ENCODE data around the gene OGFR. TPM values are rescaled to one million over a fixed set of nuclear protein-coding genes. Genes with fewer than 3 reads are reported as not detected.

OGFR gene
- total RNA-seq, 1 donor from 2014 or later, result 56.4 TPM

DNA sequence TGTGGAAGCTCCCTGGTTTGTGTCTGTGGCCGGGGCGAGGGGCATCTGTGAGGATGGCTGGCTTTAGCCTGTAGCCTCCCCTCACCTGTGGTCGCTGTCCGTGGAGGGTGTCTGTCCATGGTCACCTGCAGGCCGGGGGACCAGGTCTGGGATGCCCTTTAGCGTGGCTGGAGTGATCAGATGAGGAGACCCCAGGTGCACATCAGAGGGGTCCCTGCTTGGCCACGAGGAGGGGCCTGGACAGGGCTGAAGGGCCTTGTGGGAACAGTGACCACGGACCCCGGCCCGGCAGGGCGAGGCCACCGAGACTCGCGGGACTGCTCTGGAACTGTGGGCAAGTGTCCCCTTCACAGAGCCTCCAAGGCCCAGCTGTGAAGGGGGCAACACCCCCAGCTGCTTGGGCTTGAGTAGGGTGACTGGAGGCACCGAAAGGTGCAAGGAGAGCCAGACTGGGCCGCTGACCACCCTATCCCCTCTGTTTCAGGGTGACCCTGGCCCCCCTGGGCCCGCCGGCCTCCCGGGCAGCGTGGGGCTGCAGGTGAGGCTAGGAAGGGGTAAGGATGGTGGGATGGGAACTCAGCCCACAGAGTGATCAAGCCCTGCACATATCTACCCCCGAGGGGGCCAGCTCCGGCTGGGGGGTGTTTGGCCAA, 20.8 kb downstream of the OGFR start:
- intact Hi-C loops (cut with micrococcal nuclease), result no loop called here
- no peak for DNase-seq (ENCODE audit: low spot score)
- no peak overlapping the region for H3K27ac Mint-ChIP-seq
- no peaks in the 10 kb centered on the region for H3K9me3 Mint-ChIP-seq
- H3K27me3 Mint-ChIP-seq (ENCODE audit: insufficient read depth), result no peaks in the 10 kb centered on the region
- H3K4me1 Mint-ChIP-seq (ENCODE audit: low read depth), result no peaks in the 10 kb centered on the region
- H3K4me3 Mint-ChIP-seq, result no peak overlapping the region
- H3K36me3 Mint-ChIP-seq (ENCODE audit: low read depth), result no peaks in the 10 kb centered on the region

DNA sequence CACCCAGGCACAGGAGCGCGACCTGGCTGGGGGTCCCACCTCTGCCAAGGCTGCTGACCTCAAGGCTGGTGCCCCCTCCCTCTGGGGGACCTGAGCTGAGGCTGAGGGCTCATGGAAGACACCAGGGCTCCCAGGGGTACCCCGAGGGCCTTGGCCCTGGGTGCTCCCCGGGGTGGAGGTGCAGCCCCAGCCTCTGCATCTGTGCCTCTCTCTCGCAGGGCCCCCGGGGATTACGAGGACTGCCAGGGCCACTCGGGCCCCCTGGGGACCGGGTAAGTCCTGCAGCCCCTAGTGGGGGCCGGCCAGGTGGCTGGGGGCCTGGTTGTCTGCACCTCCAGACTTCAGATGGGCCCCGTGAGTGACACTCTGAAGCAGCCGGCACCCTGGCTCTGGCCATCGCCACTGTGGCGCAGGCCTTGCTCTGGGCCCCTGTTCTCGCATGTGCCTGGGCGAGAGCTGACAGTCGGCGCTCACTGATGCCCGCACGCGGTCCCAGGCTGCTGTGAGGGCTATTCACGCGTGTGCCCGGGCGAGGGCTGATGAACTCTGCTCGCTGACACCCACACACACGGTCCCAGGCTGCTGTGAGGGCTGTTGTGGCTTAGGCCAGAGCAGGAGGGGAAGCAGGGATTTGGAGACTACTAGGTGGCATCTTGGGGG, 21.5 kb downstream of the OGFR start:
- no peak for DNase-seq (ENCODE audit: low spot score)
- intact Hi-C loops (cut with micrococcal nuclease), result no loop called here
- H3K27me3 Mint-ChIP-seq (ENCODE audit: insufficient read depth), result no peaks in the 10 kb centered on the region
- H3K9me3 Mint-ChIP-seq, result no peaks in the 10 kb centered on the region
- H3K36me3 Mint-ChIP-seq (ENCODE audit: low read depth), result no peaks in the 10 kb centered on the region
- H3K4me3 Mint-ChIP-seq, result no peak overlapping the region
- H3K27ac Mint-ChIP-seq, result no peak overlapping the region
- H3K4me1 Mint-ChIP-seq (ENCODE audit: low read depth), result no peaks in the 10 kb centered on the region

DNA sequence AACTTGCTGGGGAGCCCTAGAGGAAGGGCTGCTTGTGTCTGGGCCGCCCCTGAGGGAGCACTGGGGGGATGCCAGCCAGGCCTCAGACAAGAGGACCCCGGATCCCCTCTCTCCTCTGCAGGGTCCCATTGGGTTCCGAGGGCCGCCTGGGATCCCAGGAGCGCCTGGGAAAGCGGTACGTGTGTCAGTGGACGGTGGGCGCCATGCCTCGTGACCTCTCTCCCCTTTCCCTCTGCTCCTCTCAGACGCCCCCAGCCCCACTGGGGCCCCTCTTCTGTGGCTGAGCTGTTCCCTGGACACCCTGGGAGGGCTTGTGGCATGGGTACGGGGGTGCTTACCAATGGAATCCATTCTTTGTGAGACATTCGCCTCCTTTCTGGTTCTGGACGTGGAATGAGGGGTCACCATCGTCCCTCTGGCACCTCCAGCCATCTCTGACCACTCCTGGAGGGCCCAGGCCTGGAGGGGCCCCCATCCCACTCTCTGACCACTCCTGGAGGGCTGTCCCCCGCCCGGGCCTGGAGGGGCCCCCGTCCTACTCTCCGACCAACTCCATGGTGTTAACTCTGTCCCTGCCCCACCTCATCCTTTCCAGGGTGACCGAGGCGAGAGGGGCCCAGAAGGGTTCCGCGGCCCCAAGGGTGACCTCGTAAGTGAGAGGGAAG, 22.1 kb downstream of the OGFR start:
- H3K36me3 Mint-ChIP-seq (ENCODE audit: low read depth), result no peaks in the 10 kb centered on the region
- no peak overlapping the region for H3K4me3 Mint-ChIP-seq
- no peak overlapping the region for H3K27ac Mint-ChIP-seq
- no peaks in the 10 kb centered on the region for H3K27me3 Mint-ChIP-seq (ENCODE audit: insufficient read depth)
- intact Hi-C loops (cut with micrococcal nuclease), result no loop called here
- DNase-seq (ENCODE audit: low spot score), result no peak
- no peaks in the 10 kb centered on the region for H3K9me3 Mint-ChIP-seq
- no peaks in the 10 kb centered on the region for H3K4me1 Mint-ChIP-seq (ENCODE audit: low read depth)

DNA sequence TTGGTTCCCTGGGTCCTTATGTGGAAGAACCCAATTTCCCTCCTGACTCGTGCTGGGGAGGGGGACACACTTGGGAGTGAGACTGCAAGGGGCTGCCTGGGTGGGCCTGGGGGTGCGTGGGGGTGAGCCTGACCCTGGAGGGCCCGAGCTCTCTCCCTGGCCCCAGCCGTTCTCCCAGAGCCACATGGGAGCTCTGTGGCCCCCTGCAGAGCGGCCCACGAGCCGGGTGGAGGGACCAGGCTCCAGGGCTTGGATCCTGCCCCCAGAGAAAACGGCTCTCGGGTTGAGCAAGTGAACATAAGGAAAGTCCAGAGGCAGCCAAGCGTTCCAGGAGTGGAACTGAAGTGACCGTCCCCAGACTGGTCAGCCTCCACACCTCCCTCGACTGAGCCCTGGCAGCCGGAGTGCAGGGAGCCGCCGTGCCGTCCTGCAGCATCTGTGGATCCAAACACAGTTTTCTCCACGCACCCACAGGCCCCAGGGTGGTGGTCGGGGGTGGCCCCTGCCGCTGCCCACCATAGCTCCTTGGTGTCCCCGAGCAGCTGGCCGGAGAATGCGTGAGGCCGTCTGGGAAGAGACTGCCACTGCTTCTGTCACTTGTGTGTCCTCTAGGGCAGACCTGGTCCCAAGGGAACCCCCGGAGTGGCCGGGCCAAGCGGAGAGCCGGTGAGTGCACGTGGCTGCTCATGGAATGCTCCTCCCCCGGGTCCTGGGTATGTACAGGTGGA, 22.8 kb downstream of the OGFR start:
- no peaks in the 10 kb centered on the region for H3K36me3 Mint-ChIP-seq (ENCODE audit: low read depth)
- H3K4me3 Mint-ChIP-seq, result no peak overlapping the region
- no peaks in the 10 kb centered on the region for H3K9me3 Mint-ChIP-seq
- intact Hi-C loops (cut with micrococcal nuclease), result no loop called here
- DNase-seq (ENCODE audit: low spot score), result no peak
- H3K27me3 Mint-ChIP-seq (ENCODE audit: insufficient read depth), result no peaks in the 10 kb centered on the region
- peaks cover 5% of the 10 kb centered on the region for H3K4me1 Mint-ChIP-seq (ENCODE audit: low read depth)
- H3K27ac Mint-ChIP-seq, result no peak overlapping the region

DNA sequence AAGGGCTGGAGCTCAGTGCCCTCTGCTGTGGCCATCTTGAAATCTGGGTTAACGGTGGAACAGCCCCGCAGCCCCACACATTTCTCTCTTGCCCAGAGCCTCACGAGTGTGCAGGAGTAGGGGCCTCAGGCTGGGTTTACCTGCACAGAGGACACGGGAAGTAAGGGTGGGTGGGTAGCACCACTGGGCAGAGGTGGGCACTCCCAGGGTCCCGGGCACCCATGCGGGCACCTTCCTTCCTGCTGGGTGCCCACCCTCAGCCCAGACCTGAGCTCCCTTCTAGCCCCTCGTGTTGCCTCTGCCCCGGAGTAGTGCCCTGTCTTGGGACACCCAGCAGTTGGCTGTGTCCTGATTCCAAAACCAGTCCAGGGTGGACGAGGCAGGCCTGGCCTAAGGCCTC, 23.4 kb downstream of the OGFR start:
- Mint-ChIP-seq H3K4me1 (ENCODE audit: low read depth) (peaks cover 10% of the 10 kb centered on the region), H3K9me3 (no peaks in the 10 kb centered on the region), H3K27me3 (ENCODE audit: insufficient read depth) (peaks cover 3% of the 10 kb centered on the region), H3K4me3 (no peak overlapping the region), H3K27ac (no peak overlapping the region), H3K36me3 (ENCODE audit: low read depth) (no peaks in the 10 kb centered on the region)
- intact Hi-C loops (cut with micrococcal nuclease), result no loop called here
- DNase-seq (ENCODE audit: low spot score), result no peak

DNA sequence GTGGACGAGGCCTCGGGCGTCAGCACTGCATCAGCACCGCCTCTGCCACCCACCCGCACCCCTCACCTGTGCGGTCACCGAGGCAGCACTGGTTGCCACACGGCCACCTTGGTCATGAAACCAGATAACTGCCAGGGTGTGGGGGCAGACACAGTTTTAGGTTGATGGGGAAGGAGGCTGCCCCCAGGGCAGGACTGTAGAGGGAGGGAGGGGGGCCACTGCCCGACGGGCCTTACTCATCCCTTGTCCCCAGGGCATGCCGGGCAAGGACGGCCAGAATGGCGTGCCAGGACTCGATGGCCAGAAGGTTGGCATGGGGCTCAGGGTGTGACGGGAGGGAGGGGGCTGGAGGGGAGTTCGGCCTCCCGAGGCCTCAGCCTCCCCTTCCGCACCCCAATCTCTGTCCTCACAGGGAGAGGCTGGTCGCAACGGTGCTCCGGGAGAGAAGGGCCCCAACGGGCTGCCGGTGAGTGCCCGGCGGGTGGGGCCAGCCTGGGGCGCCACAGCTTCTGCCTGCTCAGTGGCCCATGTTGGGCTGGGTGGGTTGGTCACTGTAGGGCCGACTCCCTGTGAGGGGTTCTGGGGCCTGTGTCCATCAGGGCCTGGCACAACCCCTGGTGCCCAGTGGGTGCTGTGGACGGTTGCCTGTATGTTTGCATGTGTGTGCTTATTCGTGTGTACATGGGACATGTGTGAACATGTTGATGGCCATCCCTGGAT, 24.0 kb downstream of the OGFR start:
- Mint-ChIP-seq H3K36me3 (ENCODE audit: low read depth) (no peaks in the 10 kb centered on the region), H3K4me3 (no peak overlapping the region)

DNA sequence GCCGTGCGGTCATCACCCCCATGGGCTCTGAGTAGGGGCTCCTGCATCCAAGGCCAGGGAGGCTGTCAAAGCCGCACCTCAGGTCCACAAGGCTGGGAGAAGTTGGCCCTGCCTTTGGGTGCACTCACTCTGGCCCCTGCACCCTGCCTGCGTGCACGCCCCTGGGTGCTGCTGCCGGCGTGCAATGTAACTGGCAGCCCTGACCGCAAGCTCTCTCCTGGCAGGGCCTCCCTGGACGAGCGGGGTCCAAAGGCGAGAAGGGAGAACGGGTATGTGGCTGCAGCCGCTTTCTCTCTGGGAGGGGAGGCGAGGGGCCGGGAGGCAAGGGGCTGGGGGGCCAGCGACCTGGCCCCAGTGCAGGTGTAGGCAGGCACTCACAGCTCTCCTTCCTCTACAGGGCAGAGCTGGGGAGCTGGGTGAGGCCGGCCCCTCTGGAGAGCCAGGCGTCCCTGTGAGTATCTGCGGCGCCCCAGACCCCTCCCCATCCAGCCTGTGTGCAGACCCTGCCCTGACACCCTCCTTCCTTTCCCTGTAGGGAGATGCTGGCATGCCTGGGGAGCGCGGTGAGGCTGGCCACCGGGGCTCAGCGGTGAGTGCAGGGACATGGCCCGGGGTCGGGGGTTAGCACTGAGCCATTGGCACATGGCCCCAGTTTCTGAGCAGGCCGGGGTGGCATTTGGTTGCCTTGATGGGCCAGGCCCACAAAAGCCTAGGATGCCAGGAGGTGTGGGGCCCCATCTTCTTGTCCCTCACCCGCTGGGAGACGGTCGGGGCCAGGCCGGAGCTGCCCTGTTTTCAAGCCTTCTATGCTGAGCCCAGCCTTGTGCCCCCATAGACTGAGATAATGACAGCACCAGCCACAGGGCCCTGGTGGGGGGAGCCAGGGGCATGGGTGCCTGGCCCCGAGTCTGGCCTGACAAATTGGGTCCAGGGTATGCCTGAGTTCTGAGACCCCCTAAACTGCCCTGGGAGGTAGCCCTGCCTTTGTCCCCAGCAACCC, 24.9 kb downstream of the OGFR start:
- H3K4me3 Mint-ChIP-seq, result no peak overlapping the region
- H3K4me1 Mint-ChIP-seq (ENCODE audit: low read depth), result peaks cover 10% of the 10 kb centered on the region
- no peaks in the 10 kb centered on the region for H3K36me3 Mint-ChIP-seq (ENCODE audit: low read depth)
- DNase-seq (ENCODE audit: low spot score), result no peak
- intact Hi-C loops (cut with micrococcal nuclease), result no loop called here
- H3K27ac Mint-ChIP-seq, result no peak overlapping the region
- H3K9me3 Mint-ChIP-seq, result no peaks in the 10 kb centered on the region
- H3K27me3 Mint-ChIP-seq (ENCODE audit: insufficient read depth), result peaks cover 3% of the 10 kb centered on the region

More for the DNA sequence above, 24.0 kb downstream of the OGFR start:
- Mint-ChIP-seq H3K27ac (no peak overlapping the region), H3K4me1 (ENCODE audit: low read depth) (peaks cover 10% of the 10 kb centered on the region), H3K9me3 (no peaks in the 10 kb centered on the region), H3K27me3 (ENCODE audit: insufficient read depth) (peaks cover 3% of the 10 kb centered on the region)
- DNase-seq (ENCODE audit: low spot score), result no peak
- intact Hi-C loops (cut with micrococcal nuclease), result no loop called here

DNA sequence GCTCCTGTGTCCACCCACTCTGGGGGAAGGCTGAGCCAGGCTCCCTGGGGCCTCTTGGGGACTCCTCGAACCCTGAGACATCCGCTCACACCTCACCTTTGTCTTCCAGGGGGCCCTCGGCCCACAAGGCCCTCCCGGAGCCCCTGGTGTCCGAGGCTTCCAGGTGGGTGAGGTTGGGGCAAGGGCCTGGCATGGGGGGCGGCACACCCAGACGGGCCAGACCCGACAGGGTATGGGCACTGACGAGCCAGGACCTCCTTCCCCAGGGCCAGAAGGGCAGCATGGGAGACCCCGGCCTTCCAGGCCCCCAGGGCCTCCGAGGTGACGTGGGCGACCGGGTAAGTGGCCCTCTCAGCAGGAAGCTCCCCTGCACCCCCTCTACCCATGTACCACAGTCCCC, 25.6 kb downstream of the OGFR start:
- peaks cover 3% of the 10 kb centered on the region for H3K27me3 Mint-ChIP-seq (ENCODE audit: insufficient read depth)
- no peak overlapping the region for H3K4me3 Mint-ChIP-seq
- DNase-seq (ENCODE audit: low spot score), result no peak
- peaks cover 10% of the 10 kb centered on the region for H3K4me1 Mint-ChIP-seq (ENCODE audit: low read depth)
- intact Hi-C loops (cut with micrococcal nuclease), result no loop called here
- H3K9me3 Mint-ChIP-seq, result no peaks in the 10 kb centered on the region
- no peak overlapping the region for H3K27ac Mint-ChIP-seq
- no peaks in the 10 kb centered on the region for H3K36me3 Mint-ChIP-seq (ENCODE audit: low read depth)

DNA sequence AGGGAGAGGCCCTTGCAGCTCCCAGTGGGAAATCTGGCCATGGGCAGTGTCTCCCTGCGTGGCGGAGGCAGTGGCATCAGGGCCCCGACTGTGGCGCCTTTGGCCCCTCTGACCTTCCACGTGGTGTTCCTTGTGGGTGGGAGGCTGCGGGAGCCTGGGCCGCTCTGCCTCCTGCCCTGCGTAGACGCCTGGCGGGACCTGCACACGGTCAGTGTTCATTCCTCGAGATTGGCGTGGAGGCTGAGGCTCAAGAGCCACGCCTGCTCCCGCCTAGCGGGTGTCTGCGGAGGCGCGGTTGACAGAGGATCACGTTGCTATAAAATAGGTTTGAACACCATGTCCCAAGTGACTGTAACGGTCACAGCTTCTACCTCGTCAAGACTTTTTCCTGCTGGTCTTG, 26.2 kb downstream of the OGFR start:
- H3K27ac Mint-ChIP-seq, result no peak overlapping the region
- H3K4me3 Mint-ChIP-seq, result no peak overlapping the region
- peaks cover 3% of the 10 kb centered on the region for H3K27me3 Mint-ChIP-seq (ENCODE audit: insufficient read depth)
- peaks cover 10% of the 10 kb centered on the region for H3K4me1 Mint-ChIP-seq (ENCODE audit: low read depth)
- no peaks in the 10 kb centered on the region for H3K9me3 Mint-ChIP-seq
- intact Hi-C loops (cut with micrococcal nuclease), result no loop called here
- no peak for DNase-seq (ENCODE audit: low spot score)
- H3K36me3 Mint-ChIP-seq (ENCODE audit: low read depth), result no peaks in the 10 kb centered on the region

DNA sequence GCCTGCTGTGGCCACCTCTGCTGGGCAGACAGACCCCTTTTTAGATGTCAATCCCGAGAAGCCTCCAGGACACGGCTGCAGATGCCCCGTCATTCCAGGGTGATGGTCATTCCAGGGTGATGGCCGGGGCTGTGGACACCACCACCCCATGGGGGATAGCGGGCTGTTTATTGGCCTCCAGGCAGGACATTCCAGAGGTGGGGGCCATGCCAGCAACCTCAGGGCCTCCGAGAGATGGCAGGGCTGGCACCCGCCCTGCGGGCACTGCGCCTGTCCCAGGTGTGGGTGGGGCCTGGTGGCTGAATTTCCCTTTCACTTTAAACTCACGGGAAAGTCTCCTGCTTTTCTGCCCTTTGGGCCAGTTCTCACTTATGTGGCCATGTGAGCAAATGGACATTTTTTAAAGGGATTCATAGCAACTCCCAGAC, 26.7 kb downstream of the OGFR start:
- Mint-ChIP-seq H3K9me3 (no peaks in the 10 kb centered on the region), H3K36me3 (ENCODE audit: low read depth) (no peaks in the 10 kb centered on the region), H3K27ac (no peak overlapping the region), H3K27me3 (ENCODE audit: insufficient read depth) (peaks cover 3% of the 10 kb centered on the region), H3K4me1 (ENCODE audit: low read depth) (peaks cover 10% of the 10 kb centered on the region), H3K4me3 (no peak overlapping the region)
- intact Hi-C loops (cut with micrococcal nuclease), result no loop called here
- no peak for DNase-seq (ENCODE audit: low spot score)

DNA sequence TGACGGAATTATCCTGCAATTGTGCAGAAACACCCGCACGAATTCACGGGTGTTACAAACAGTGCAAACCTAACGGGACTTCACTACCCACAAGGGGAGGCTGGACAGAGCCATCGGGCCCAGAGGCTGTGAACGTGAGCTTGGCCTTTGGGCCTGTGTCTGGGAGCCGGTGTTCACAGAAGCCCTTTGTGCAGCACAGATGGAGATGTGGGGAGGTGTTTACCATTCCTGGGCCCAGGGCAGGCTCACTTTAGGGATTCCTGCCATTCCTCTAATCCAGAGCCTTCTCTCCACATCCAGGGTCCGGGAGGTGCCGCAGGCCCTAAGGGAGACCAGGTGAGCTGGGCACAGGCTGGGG, 27.2 kb downstream of the OGFR start:
- H3K27ac Mint-ChIP-seq, result no peak overlapping the region
- H3K4me1 Mint-ChIP-seq (ENCODE audit: low read depth), result peaks cover 10% of the 10 kb centered on the region
- no peaks in the 10 kb centered on the region for H3K36me3 Mint-ChIP-seq (ENCODE audit: low read depth)
- H3K4me3 Mint-ChIP-seq, result no peak overlapping the region
- peaks cover 3% of the 10 kb centered on the region for H3K27me3 Mint-ChIP-seq (ENCODE audit: insufficient read depth)
- H3K9me3 Mint-ChIP-seq, result no peaks in the 10 kb centered on the region
- DNase-seq (ENCODE audit: low spot score), result no peak
- intact Hi-C loops (cut with micrococcal nuclease), result no loop called here

All from activated T-helper 1 cell treated with anti-CD3 and anti-CD28 coated beads, Interleukin-12 subunit alpha, Interleukin-12 subunit beta, Interleukin-2, Interleukin-4 antibody, amounts not matched to agents 30 ng/mL and 10 ng/mL and 1 ng/mL, durations not matched to agents 14 hours and 24 hours and 36 hours (primary cell).